GM10847 (cell line): Measurements from ENCODE around the gene PIM1.

Source experiments
- POLR2A ChIP-seq: IDR thresholded peaks from 2 replicates; pipeline ENCODE4 v1.6.1; 2011; ENCODE audit not compliant: insufficient read length; ENCODE audit errors: extremely low read depth

Gene PIM1

DNA sequence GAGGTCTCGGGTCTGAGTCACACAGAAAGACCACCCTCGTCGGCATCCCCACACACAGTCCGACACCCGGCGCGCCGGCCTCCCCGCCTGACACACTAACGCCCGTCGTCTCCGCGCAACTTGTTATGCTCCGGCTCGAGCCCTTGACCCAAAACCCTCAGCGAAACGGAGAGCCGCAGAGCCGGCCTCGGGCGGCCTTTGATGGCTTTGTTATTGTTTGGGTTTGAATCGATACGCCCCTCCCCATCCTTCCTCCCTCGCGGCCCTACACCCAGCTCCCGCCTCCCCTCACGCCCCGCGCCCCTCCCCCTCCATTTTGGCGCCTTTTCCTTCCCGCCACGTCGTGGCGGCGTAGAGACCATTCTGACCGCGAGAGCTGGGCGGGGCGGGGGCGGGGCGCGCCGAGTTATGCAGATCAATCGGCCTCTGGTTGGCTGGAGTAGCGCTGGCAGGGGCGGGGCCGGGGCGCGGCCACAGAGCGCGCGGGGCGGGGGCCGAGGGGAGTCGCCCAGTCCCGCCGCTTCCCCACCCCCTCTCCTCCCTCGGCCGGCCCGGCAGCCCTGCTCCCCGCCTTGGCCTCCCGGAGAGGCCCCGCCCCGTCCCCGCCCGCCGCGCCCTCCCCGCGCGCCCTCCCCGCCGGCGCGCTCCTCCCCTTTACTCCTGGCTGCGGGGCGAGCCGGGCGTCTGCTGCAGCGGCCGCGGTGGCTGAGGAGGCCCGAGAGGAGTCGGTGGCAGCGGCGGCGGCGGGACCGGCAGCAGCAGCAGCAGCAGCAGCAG is at the start of gene PIM1:
Gene PIM1 (plus strand): TSS at position 657 of the 777 bp plus-strand sequence. CDS start 424 bp downstream, outside the sequence.
- peak; percentile 70 for TF ChIP-seq POLR2A

- TF ChIP-seq POLR2A, result no peak
Measured at GRCh38 chr6:37121556-37121955, 48.4 kb upstream of the PIM1 start.

GRCh38 chr6:37122861-37123260 is 47.1 kb upstream of the PIM1 start:
- no peak for TF ChIP-seq POLR2A

DNA sequence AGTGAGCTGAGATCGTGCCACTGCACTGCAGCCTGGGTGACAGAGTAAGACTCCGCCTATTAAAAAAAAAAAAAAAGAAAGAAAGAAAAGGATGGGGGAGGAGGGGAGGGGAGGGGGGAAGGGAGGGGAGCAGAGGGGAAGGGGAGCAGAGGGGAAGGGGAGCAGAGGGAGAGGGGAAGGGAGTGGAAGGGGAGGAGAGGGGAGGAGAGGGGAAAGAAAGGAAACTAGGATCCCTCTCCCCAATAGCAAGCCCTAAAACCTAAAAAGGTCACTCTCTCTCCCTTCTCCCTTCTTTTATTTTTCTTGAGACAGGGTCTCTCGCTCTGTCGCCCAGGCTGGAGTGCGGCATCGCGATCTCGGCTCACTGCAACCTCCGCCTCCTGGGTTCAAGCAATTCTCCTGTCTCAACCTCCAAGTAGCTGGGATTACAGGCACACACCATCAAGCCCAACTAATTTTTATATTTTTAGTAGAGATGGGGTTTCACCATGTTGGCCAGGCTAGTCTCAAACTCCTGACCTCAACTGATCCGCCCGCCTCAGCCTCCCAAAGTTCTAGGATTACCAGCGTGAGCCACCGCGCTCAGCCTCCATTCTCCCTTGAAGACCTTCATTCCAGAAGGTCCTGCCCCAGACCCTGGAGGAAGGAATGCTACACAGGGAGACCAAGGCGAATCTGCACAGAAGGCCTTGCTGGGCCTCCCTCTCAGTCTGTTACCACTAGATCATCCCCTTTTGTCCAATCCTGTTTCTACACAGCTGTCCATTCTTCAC is 45.8 kb upstream of the PIM1 start:
- no peak for TF ChIP-seq POLR2A

GRCh38 chr6:37125774-37126492 is 44.0 kb upstream of the PIM1 start:
- no peak for TF ChIP-seq POLR2A

- no peak for TF ChIP-seq POLR2A
Measured at GRCh38 chr6:37126493-37126958, 43.4 kb upstream of the PIM1 start.

DNA sequence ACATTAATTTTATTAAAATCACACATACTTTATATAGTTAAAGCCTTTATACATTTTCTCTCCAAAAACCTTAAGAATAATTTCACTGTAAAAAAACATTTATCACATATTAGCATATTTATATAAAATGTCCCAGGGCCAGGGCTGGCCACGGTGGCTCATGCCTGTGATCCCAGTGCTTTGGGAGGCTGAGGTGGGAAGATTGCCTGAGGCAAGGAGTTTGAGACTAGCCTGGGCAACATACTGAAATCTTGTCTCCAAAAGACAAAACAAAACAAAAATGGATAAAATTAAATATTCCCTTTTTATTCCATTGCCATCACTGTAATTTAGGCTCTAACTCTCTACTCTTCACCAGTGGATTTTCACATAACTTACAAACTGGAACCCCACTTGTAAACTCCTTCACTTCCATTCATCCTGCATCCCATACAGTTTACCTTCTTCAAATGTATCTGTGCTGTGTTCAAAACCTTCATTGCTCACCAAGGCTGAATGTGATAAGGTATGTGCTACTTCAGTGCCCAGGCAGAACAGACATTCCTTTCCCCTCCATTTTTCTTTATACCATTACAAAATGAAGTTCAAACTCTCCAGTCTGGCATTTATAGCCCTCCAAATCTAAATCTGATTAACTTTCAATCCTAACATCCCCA is 42.9 kb upstream of the PIM1 start:
- TF ChIP-seq POLR2A, result no peak

DNA sequence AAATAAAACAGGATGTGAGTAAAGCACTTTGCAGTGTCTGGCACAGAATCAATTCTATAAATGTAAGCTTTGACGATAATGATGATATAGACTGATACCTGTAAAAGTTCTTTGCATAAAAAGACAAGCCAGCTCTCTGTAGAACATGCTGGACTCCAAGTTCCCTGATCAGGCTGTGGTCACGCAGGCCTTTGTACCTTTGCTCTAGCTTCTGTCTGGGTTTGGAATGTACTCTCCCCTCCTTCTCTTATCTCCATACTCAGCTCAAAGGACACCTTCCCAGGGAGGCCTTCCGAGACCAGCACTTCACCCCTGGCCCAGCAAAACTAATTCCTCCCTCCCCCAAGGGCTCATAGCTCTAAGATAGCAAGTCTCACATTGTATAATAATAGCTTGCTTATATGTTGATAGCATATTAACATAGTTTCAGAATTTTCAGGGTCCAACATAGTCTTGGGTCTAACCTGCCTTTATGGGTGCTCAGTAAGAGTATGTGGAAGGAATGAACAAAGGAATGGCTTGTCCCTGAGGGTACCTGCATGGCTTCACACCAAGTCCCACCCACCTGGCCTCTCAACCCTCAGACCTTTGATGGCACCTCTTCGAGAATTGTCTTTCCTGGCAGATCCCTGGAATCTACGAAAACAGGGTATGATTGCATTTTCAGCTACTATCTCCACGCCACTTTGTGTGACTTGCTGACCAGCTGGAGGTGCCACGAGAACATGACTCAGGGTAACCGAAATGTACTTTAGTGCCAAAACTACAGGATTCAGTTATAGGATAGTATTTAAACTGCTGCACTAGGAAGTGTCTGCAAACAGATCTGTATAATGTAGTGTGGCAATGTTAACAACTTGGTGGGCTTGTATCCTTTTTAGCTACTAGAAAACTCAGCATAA is 41.7 kb upstream of the PIM1 start:
- TF ChIP-seq POLR2A, result no peak

GRCh38 chr6:37129566-37129965 is 40.4 kb upstream of the PIM1 start:
- no peak for TF ChIP-seq POLR2A

- no peak for TF ChIP-seq POLR2A
Measured at GRCh38 chr6:37130704-37131103, 39.2 kb upstream of the PIM1 start.

- no peak for TF ChIP-seq POLR2A
Measured at GRCh38 chr6:37131104-37131959, 38.6 kb upstream of the PIM1 start.

GRCh38 chr6:37131960-37132253 is 38.0 kb upstream of the PIM1 start:
- no peak for TF ChIP-seq POLR2A

- no peak for TF ChIP-seq POLR2A
Measured at GRCh38 chr6:37134036-37134395, 35.9 kb upstream of the PIM1 start.
